Stimulated activated effector memory CD8-positive, alpha-beta T cell treated with anti-CD3 and anti-CD28 coated beads, Interleukin-12 subunit alpha, Interleukin-12 subunit beta, amount 100 ng/mL, for 72 hours (primary cell): ENCODE data around the gene MPP2.
"Not testable (repeated sequence)": the region's sequence is repeated elsewhere in the genome, so short reads cannot be mapped to it uniquely, and the experiment has no call there.

Source experiments
- ATAC-seq: fragments of 150-1000 bp; cut with Tn5 transposase; 2 replicates; pipeline ENCODE4 v1.10.0; 2021
- DNase-seq, 2 donors: peaks; one replicate each; pipeline ENCODE4 v3.0.0; 2021 to 2022; ENCODE audit warnings: low spot score in 2 of 2
- H3K27ac Mint-ChIP-seq: one replicate; pipeline ENCODE4 v1.8.0; 2022; ENCODE audit warnings: mild to moderate bottlenecking, mixed read lengths
- H3K36me3 Mint-ChIP-seq: one replicate; pipeline ENCODE4 v1.8.0; 2022; ENCODE audit warnings: mild to moderate bottlenecking, mixed read lengths
- H3K4me1 Mint-ChIP-seq: one replicate; pipeline ENCODE4 v1.8.0; 2022; ENCODE audit warnings: mixed read lengths
- H3K4me3 Mint-ChIP-seq: one replicate; pipeline ENCODE4 v1.8.0; 2022; ENCODE audit warnings: mild to moderate bottlenecking, mixed read lengths
- H3K9me3 Mint-ChIP-seq: one replicate; pipeline ENCODE4 v1.8.0; 2022; ENCODE audit warnings: mixed read lengths

The MPP2 gene

GRCh38 chr17:43938838-43939182 is 31.5 kb upstream of the MPP2 start:
- DNase-seq (no peak), ATAC-seq (no peak)
- no peaks in the 10 kb centered on the region for H3K9me3 Mint-ChIP-seq
- peaks cover 12% of the 10 kb centered on the region for H3K4me1 Mint-ChIP-seq
- H3K4me3 Mint-ChIP-seq = peak overlapping the region; percentile 48
- H3K27ac Mint-ChIP-seq = no peak overlapping the region
- H3K36me3 Mint-ChIP-seq = no peaks in the 10 kb centered on the region

GRCh38 chr17:43936434-43936833 is 29.1 kb upstream of the MPP2 start:
- ATAC-seq (no peak), DNase-seq (no peak)
- no peak overlapping the region for H3K27ac Mint-ChIP-seq
- H3K4me3 Mint-ChIP-seq = no peak overlapping the region
- peaks cover 12% of the 10 kb centered on the region for H3K4me1 Mint-ChIP-seq
- no peaks in the 10 kb centered on the region for H3K9me3 Mint-ChIP-seq
- no peaks in the 10 kb centered on the region for H3K36me3 Mint-ChIP-seq

GRCh38 chr17:43935926-43936261 is 28.6 kb upstream of the MPP2 start:
- H3K36me3 Mint-ChIP-seq = no peaks in the 10 kb centered on the region
- no peaks in the 10 kb centered on the region for H3K9me3 Mint-ChIP-seq
- ATAC-seq (no peak), DNase-seq (no peak)
- peaks cover 12% of the 10 kb centered on the region for H3K4me1 Mint-ChIP-seq
- no peak overlapping the region for H3K27ac Mint-ChIP-seq
- H3K4me3 Mint-ChIP-seq = no peak overlapping the region

GRCh38 chr17:43935204-43935925 is 28.0 kb upstream of the MPP2 start:
- no peak for DNase-seq
- no peak overlapping the region for H3K4me3 Mint-ChIP-seq
- ATAC-seq = no peak
- no peaks in the 10 kb centered on the region for H3K36me3 Mint-ChIP-seq
- no peaks in the 10 kb centered on the region for H3K9me3 Mint-ChIP-seq
- peaks cover 12% of the 10 kb centered on the region for H3K4me1 Mint-ChIP-seq
- no peak overlapping the region for H3K27ac Mint-ChIP-seq

- DNase-seq = no peak
- peaks cover 9% of the 10 kb centered on the region for H3K4me1 Mint-ChIP-seq
- no peak for ATAC-seq
- no peak overlapping the region for H3K27ac Mint-ChIP-seq
- no peak overlapping the region for H3K4me3 Mint-ChIP-seq
- H3K36me3 Mint-ChIP-seq = no peaks in the 10 kb centered on the region
- no peaks in the 10 kb centered on the region for H3K9me3 Mint-ChIP-seq
Measured at GRCh38 chr17:43932923-43933322, 25.6 kb upstream of the MPP2 start.

GRCh38 chr17:43932357-43932756 is 25.0 kb upstream of the MPP2 start:
- Mint-ChIP-seq H3K4me1 (peaks cover 11% of the 10 kb centered on the region), H3K27ac (no peak overlapping the region), H3K4me3 (no peak overlapping the region), H3K9me3 (no peaks in the 10 kb centered on the region), H3K36me3 (no peaks in the 10 kb centered on the region)
- ATAC-seq (no peak), DNase-seq (no peak)

- H3K4me3 Mint-ChIP-seq = no peak overlapping the region
- no peaks in the 10 kb centered on the region for H3K36me3 Mint-ChIP-seq
- peaks cover 12% of the 10 kb centered on the region for H3K4me1 Mint-ChIP-seq
- no peaks in the 10 kb centered on the region for H3K9me3 Mint-ChIP-seq
- ATAC-seq (no peak), DNase-seq (no peak)
- no peak overlapping the region for H3K27ac Mint-ChIP-seq
Measured at GRCh38 chr17:43931062-43931571, 23.8 kb upstream of the MPP2 start.

GRCh38 chr17:43928609-43929008 is 21.3 kb upstream of the MPP2 start:
- peaks cover 12% of the 10 kb centered on the region for H3K4me1 Mint-ChIP-seq
- DNase-seq = no peak
- H3K27ac Mint-ChIP-seq = no peak overlapping the region
- H3K36me3 Mint-ChIP-seq = no peaks in the 10 kb centered on the region
- H3K9me3 Mint-ChIP-seq = no peaks in the 10 kb centered on the region
- ATAC-seq = peak; percentile 42
- no peak overlapping the region for H3K4me3 Mint-ChIP-seq

GRCh38 chr17:43927929-43928328 is 20.6 kb upstream of the MPP2 start:
- H3K27ac Mint-ChIP-seq, DNase-seq, H3K9me3 Mint-ChIP-seq, H3K36me3 Mint-ChIP-seq: not testable (repeated sequence)
- Mint-ChIP-seq H3K4me3 (peak overlapping the region; percentile 70), H3K4me1 (peaks cover 12% of the 10 kb centered on the region)
- ATAC-seq = peak; percentile 85

GRCh38 chr17:43927060-43927864 is 19.9 kb upstream of the MPP2 start:
- H3K27ac Mint-ChIP-seq = peak overlapping the region; percentile 56

GRCh38 chr17:43924558-43924957 is 17.2 kb upstream of the MPP2 start:
- ATAC-seq = peak; percentile 51
- Mint-ChIP-seq H3K4me1 (peaks cover 12% of the 10 kb centered on the region), H3K4me3 (no peak overlapping the region), H3K9me3 (no peaks in the 10 kb centered on the region), H3K27ac (no peak overlapping the region), H3K36me3 (no peaks in the 10 kb centered on the region)
- no peak for DNase-seq

More at GRCh38 chr17:43927060-43927864, 19.9 kb upstream of the MPP2 start:
- peak overlapping the region; percentile 70 for H3K4me3 Mint-ChIP-seq
- no peak for DNase-seq
- H3K36me3 Mint-ChIP-seq = no peaks in the 10 kb centered on the region
- no peak for ATAC-seq
- peaks cover 12% of the 10 kb centered on the region for H3K4me1 Mint-ChIP-seq
- H3K9me3 Mint-ChIP-seq = no peaks in the 10 kb centered on the region

GRCh38 chr17:43920500-43921095 is 13.3 kb upstream of the MPP2 start:
- Mint-ChIP-seq H3K4me1 (no peaks in the 10 kb centered on the region), H3K4me3 (no peak overlapping the region), H3K9me3 (no peaks in the 10 kb centered on the region), H3K27ac (no peak overlapping the region), H3K36me3 (no peaks in the 10 kb centered on the region)
- no peak for DNase-seq
- ATAC-seq = no peak

GRCh38 chr17:43918026-43918389 is 10.7 kb upstream of the MPP2 start:
- H3K4me3 Mint-ChIP-seq = peak overlapping the region; percentile 56
- DNase-seq (no peak), ATAC-seq (no peak)
- H3K9me3 Mint-ChIP-seq = no peaks in the 10 kb centered on the region
- H3K36me3 Mint-ChIP-seq = no peaks in the 10 kb centered on the region
- H3K4me1 Mint-ChIP-seq = no peaks in the 10 kb centered on the region
- H3K27ac Mint-ChIP-seq = no peak overlapping the region

- Mint-ChIP-seq H3K27ac (no peak overlapping the region), H3K9me3 (no peaks in the 10 kb centered on the region), H3K4me1 (no peaks in the 10 kb centered on the region), H3K4me3 (peak overlapping the region; percentile 56), H3K36me3 (no peaks in the 10 kb centered on the region)
- DNase-seq = no peak
- peak; percentile 68 for ATAC-seq
Measured at GRCh38 chr17:43917348-43918025, 10.2 kb upstream of the MPP2 start.

GRCh38 chr17:43917016-43917347 is 9.6 kb upstream of the MPP2 start:
- Mint-ChIP-seq H3K9me3 (no peaks in the 10 kb centered on the region), H3K27ac (no peak overlapping the region), H3K36me3 (no peaks in the 10 kb centered on the region), H3K4me3 (peak overlapping the region; percentile 56), H3K4me1 (no peaks in the 10 kb centered on the region)
- ATAC-seq (peak; percentile 43), DNase-seq (no peak)
